NCI-H187 (cell line): ENCODE data around the gene VSIG10.
"Not testable (repeated sequence)": the region's sequence is repeated elsewhere in the genome, so short reads cannot be mapped to it uniquely, and the experiment has no call there.

Experiments
- DNase-seq, 2 experiments: peaks; one replicate each; lab custom pipeline; 2025; lab: John Stamatoyannopoulos, UW

VSIG10 gene

DNA sequence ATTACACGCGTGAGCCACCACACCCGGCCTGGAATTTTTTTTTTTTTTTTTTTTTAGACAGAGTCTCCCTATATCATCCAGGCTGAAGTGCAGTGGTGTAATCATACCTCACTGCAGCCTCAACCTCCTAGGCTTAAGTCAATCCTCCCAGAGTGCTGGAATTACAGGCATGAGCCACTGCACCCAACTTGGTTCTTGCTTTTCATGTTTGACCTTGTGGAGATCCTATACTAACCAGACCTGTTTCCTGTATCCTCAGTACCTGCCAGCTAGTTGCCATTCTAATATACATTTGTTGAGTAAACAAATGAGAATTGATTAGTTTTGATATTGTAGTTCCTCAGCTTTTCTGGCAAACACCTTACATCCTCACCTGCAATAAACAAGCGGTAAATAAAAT, 3.2 kb upstream of the VSIG10 start:
- no peak for DNase-seq

- peak in 1 of 2 experiments; percentile 33 for DNase-seq
Observed at GRCh38 chr12:118103201-118103600, 610 bp downstream of the VSIG10 start.

- no peak for DNase-seq
Observed at GRCh38 chr12:118102609-118103008, 1.2 kb downstream of the VSIG10 start.

GRCh38 chr12:118102070-118102469, 1.7 kb downstream of the VSIG10 start:
- no peak for DNase-seq

DNA sequence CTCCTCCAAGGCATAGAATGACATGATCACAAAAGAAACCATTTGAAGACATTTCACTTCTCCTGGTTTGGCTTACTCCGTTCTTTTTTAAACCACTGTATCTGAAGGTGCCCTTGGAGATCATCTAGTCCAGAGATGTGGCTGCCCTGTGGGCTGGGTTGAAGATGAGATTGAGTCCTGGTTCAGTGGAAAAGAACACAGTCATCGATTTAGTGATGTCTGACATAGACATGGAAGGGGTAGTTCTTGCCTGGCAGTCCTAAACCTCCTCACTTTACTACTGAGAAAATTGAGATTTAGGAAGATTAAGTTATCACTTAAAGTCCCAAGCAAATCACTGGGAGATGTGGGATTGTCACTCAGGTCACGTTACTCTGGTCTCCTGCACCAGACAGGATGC, 2.8 kb downstream of the VSIG10 start:
- DNase-seq, result no peak

DNA sequence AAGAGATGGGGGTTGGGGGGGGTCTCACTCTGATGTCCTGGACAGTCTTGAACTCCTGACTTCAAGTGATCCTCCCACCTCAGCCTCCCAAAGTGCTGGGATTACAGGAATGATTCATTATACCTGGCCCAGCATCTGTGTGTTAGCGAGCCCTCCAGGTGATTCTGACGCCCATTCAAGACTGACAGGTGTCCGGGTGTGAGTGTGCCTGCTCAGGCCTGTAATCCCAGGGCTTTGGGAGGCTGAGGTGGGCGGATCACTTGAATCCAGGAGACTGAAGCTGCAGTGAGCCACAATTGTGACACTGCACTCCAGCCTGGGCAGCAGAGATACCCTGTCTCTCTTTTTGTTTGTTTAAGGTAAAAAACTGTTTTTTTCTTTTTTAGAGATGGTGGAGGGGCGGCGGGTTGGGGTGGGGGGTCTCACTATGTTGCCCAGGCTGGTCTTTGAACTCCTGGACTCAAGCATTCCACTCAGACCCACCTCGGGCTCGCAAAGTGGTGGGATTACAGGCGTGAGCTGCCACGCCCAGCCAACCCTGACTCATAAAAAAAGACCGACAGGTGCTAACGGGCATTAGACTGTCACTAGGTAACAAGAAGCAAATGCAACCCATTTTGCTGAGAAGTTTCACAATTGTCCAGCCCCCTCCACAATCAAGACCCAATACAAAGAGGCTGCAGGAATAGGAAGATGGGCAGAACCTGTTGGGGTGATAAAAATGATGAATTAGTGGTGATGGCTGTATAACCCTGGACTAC, 4.7 kb downstream of the VSIG10 start:
- DNase-seq, result peak; percentile 40 to 42

DNA sequence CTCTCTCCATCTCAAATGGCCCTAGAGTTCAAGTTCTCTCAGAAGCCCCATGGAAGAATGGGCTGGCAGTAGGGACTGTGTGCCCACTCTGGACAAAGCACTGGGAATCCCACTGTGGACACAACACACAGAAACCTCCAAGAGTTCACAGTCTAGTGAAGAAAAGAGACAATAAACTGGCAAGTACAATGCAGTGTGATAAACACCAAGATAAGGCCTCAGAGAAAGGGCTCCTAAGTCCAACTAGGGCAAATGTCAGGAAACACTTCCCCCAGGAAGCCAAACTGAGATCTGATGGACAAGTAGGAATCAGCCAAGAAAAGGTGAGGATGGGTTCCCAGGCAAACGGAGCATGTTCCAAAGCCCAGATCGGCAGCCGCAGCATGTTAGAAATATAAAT, 5.4 kb downstream of the VSIG10 start:
- DNase-seq, result no peak

- DNase-seq, result no peak
Observed at GRCh38 chr12:118094039-118094438, 9.8 kb downstream of the VSIG10 start.

DNA sequence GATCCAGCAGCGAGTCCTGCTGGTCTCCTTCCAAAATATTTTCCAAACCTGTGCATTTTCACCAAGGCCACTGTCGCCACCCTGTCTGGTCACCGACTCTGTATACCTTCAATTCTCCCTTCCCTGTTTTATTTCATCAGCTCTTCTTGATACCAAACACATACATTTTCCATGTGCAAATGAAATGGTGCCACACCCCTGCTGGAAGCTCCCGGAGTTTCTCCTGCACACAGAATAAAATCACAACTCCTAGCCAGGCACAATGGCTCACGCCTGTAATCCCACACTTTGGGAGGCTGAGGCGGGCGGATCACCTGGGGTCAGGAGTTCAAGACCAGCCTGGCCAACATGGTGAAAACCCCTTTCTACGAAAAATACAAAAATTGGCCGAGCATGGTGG, 14.0 kb downstream of the VSIG10 start:
- DNase-seq, result no peak

GRCh38 chr12:118082161-118082560, 21.6 kb downstream of the VSIG10 start:
- DNase-seq, result no peak

DNA sequence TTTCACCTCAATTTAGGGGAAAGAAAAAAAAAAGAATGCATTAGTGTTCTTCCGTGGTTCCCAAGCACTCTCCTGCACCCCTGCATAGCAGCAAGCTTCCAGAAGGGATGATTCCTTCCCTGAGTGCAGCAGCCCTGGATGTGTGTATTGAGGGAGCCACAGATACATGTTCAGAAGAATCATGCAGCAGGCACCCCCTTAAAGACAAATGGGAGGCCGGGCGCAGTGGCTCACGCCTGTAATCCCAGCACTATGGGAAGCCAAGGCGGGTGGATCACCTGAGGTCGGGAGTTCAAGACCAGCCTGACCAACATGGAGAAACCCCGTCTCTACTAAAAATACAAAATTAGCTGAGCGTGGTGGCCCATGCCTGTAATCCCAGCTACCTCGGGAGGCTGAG, 22.3 kb downstream of the VSIG10 start:
- DNase-seq, result not testable (repeated sequence)

- no peak for DNase-seq
Observed at GRCh38 chr12:118073768-118074167, 30.0 kb downstream of the VSIG10 start.

- DNase-seq, result no peak
Observed at GRCh38 chr12:118070650-118071049, 33.2 kb downstream of the VSIG10 start.

DNA sequence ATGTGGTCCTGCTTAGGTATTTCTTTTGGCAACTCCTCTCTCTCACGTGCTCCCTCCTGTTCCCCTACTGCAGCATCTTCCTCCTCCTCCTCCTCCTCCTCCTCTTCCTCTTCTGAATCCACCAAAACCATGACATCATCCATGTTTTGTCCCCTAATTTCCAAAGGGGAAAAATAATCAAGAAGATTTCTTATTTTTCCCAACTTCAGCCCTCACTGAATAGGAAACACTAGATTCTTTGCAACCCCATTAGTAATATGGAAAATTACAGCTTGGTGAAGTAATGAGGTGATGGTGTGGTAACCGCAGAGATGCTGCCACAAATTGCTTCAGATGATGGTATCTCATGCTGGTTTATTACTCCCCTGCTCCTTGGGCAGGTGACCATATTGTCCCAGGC, 35.4 kb downstream of the VSIG10 start:
- no peak for DNase-seq

GRCh38 chr12:118065380-118065779, 38.4 kb downstream of the VSIG10 start:
- no peak for DNase-seq

DNA sequence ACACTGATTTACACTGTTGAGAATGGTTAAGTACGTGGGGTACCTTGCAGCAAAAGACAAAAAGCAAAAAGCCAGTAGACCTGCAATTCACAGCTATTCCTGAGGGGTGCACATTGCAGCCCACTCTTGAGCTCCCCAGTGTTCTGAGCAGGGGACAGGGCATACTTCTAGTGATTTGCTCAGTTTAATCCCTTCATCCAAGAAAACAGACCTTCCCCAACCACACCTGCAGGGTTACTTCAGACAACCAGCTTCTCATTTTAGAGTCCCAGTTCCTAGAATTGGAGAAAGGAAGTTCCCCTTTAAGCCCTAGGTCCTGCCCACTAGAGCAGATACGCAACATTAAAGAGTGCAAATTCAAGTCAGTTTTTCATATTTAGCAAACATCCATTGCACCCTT, 39.2 kb downstream of the VSIG10 start:
- DNase-seq, result no peak

DNA sequence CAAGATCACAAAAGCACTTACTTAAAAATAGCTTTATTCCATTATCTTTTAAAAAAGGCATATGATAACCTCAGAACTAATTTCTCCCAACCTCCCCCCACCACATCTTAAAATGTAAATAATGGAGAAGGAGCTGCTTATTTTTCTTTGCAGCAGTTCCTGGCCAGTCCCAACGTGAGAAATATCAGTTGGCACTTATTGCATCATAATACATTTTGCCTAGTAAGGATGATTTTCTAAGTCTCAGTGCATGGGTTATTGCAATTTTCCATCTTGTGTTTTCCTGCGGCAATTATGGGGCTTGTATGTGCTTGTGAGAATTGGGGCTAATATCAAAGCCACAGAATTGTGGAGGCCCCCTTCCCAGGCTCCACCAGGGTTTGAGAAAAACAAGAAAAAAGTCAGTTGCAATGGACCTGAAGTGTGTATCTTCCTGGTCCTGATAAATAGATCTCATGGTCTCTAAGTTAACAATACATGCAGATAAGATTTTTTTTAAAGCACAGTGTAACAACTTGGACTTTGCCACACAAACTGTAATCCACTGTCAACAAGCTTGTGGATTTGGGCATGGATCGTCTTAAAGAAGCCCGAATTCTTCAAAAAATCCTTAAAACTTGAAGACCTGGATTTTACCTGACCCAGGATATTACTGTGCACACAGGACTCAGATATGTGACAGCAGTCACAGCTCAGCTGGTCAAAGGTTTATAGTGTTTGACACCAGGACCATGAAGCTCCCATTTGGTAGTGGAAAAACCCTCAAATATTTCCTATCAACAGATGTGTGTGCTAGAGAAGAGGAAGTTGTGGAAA, 40.0 kb downstream of the VSIG10 start:
- no peak for DNase-seq

DNA sequence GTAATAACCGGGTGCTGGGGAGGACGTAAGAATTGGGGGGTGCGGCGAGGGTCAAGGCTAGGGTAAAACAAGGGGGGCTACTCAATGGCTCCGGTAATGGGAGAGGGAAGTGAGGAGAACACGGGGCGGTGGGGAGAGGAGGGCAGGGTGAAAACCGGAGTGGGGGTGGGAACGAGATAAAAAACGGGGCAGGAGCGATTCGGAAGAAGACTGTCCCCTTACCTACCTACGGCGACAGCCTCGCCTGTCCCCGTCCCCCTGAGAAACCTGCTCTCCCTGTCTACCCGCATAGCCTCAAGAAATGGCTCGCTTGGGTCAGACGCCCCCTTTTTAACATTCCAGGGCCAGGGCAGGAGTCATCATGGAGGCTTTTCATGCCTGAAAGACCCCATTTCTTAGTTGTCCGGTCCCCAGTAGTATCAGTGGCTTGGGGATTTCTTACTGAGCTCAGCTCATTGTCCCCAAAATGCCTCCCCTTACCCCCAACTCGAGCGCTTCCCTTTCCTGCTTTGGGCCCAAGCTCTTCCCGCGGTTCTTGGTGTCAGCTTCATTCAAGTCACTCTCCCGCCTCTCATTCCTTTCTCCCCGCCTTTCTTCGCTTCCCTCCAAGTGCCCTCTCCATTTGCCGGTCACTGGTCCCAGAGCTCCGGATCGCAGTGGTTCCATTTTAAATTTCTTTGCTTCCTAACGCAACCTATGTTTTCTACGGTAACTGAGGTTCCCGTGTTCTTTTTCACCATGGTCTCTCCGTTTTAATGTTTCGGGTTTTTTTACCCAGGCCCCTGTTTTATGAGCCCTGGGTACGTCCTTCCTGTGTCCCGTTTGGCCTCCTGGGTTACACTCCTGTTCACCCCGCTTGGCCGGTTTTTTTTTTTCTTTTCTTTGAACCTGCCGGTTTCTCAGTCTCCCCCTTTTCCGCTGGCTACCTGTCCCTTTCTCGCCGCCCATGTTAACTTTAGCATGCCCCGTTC, 41.7 kb downstream of the VSIG10 start:
- DNase-seq, result peak; percentile 53 to 71

DNA sequence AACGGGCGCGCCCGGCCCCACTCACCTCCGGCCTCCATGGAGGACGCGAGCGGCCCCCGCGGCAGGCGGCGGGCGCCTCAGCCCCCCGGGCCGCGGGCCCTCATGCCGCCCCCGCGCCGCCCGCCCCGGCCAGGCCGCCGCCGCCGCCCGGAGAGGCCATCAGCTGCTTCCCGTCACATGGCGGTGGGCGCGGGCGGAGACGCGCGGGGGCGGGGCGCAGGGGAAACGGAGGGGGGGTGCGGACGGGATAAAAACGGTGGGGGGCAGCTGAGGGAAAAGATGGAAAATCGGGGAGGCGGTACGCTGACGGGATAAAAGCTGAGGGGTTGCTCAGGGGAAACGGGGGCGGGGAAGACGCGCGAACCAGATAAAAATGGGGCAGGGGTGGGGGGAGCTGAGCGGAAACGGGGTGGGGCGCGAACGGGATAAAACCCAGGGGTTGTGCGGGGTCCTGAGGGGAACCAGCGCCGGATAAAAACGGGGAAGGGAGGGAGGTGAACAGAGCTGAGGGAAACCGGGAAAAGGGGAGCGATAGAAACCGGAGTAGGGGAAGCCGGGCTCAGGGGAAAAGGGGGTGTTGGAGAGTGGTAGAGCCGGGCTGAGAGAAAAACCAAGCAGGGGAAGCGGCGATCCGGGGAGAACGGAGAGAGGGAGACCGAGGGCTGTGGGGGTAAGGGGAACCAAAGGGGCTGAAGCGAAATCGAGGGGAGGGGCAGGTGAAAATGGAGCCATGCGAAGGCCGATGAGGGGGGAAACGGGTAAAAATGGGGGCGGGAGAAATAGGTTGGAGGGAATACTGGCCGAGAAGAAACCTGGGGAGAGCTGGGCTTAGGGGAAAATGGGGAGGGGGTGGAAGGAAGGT, 42.6 kb downstream of the VSIG10 start, which contains the start of gene WSB2:
Gene WSB2 (minus strand): TSS at position 169 of the 862 bp plus-strand sequence. CDS start 131 bp downstream, at position 38.
- DNase-seq, result peak; percentile 35 to 60

DNA sequence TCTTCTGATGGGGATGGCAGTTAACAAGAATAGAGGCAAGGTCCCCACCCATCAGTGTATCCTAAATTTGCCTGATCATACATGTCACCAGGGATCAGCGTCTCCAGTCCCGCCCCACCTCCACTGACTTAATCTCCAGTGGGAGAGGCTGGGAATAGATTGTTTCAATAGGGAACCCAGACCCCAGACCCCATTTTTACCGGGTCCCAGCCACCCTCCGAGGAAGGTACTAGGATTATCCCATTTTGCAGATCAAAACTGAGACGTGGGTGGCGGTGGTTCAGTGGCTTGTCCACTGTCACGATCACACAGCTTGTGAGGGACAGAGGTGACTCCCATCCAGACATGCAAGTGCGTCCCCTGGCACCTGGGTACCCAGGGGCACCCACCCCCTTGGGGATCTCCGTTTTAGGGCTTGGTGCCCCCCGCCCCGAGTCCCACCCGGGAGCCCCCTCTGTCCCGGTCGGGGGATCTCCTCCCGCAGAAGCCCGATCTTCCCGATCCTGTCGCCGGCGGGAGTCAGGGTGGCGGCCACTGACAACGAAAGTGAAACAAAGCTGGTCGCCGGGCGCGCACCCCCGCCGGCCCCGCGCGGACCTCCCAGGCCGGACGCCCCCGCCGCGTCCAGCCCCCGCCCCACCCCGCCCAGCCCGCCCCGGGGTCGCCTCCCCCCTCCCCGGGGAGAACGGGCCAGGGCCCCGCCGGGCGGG, 43.4 kb downstream of the VSIG10 start:
- peak in 1 of 2 experiments; percentile 47 for DNase-seq
